Gastroesophageal sphincter (tissue), 4 donors: ENCODE measurements around the gene HTD2. TPM values are rescaled to one million over a fixed set of nuclear protein-coding genes. Genes with fewer than 3 reads are reported as not detected.

ENCODE experiments used
- ATAC-seq: fragments of 150-250 bp; one replicate; pipeline ENCODE4 v1.9.1; 2016; ENCODE audit warnings: mild to moderate bottlenecking, moderate library complexity
- H3K27ac ChIP-seq, 4 donors: fragments of 200-600 bp; sonication (generic) in 3 of 4; 1 replicate in 3 of 4; 2 replicates in 1 of 4; pipeline ENCODE4 v1.5.1; 2016 to 2019
- H3K27me3 ChIP-seq: fragments of 200-600 bp; sonication (generic); one replicate; pipeline ENCODE4 v1.5.1; 2019
- H3K36me3 ChIP-seq, 2 donors: fragments of 200-600 bp; sonication (generic); one replicate each; pipeline ENCODE4 v1.5.1; 2019; ENCODE audit warnings: control low read depth in 1 of 2
- H3K4me1 ChIP-seq, 3 donors: fragments of 200-600 bp; sonication (generic); 1 replicate in 2 of 3; 2 replicates in 1 of 3; pipeline ENCODE4 v1.5.1; 2016 to 2019; ENCODE audit warnings: control low read depth in 2 of 3
- H3K4me3 ChIP-seq, 2 donors: fragments of 200-600 bp; sonication (generic); one replicate each; pipeline ENCODE4 v1.5.1; 2019; ENCODE audit warnings: mild to moderate bottlenecking in 1 of 2, moderate library complexity in 1 of 2
- H3K9me3 ChIP-seq, 3 donors: fragments of 200-600 bp; sonication (generic); one replicate each; pipeline ENCODE4 v1.5.1; 2017 to 2019; ENCODE audit warnings: control low read depth in 2 of 3
- EP300 ChIP-seq: sonication (generic); formaldehyde crosslinking; IDR thresholded peaks from one replicate; pipeline ENCODE4 v1.6.1; 2017; ENCODE audit warnings: antibody characterized with exemption, mild to moderate bottlenecking
- POLR2A ChIP-seq, 2 donors: fragments of 450-650 bp; IDR thresholded peaks; one replicate each; pipeline ENCODE4 v1.6.1; 2017; ENCODE audit warnings: antibody characterized with exemption in 2 of 2, mild to moderate bottlenecking in 2 of 2, moderate library complexity in 1 of 2
- POLR2AphosphoS5 ChIP-seq: sonication (generic); formaldehyde crosslinking; IDR thresholded peaks from one replicate; pipeline ENCODE4 v1.6.1; 2017; ENCODE audit warnings: antibody characterized with exemption
- WGBS, 2 donors: methylation state at CpG; one replicate each; pipeline ENCODE4 v1.1.5; 2018; ENCODE audit warnings: low coverage in 1 of 2; 5-methylcytosine and 5-hydroxymethylcytosine counted together
- total RNA-seq, 4 donors: library from RNA; depleted of rRNA; stranded (reverse); fragments of >200 nt; gene quantifications; one replicate each; pipeline ENCODE4 v1.1.0, GENCODE V29; 2016
- TF ChIP-seq, protein P1 (sequence below), 4 experiments: fragments of 200-600 bp in 2 of 4; fragments of 450-650 bp in 2 of 4; sonication (generic) in 1 of 4; IDR thresholded peaks; one replicate each; pipeline ENCODE4 v1.5.1; 2017 to 2019; ENCODE audit warnings: antibody characterized with exemption in 4 of 4, mild to moderate bottlenecking in 2 of 4, moderate library complexity in 2 of 4

HTD2 gene
- total RNA-seq, 4 donors from 2014 or later: 3.3 to 19.8 (median 11.9) TPM

DNA sequence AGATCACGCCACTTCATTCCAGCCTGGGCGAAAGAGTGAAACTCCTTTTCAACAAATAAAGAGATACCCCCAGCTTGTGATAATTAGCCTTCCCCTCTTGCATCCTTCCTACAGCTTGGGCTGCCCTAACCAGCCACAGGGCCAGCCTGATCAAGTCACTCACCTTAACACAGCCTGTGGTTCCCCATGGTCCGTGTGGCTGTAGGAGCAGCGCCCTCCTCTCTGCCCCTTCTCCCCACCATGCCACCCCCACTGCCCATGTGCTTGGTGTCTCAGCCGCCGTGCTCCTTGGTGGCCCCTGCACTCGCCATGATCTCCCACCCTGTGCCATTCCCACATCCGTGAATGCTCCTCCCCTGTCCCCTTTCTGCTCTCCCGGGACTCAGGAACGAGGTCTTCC is 13.5 kb upstream of the HTD2 start:
- TF ChIP-seq EP300 (no peak), POLR2AphosphoS5 (no peak), POLR2A (IDR thresholded peaks at IDR 0.05) (no peak)
- TF ChIP-seq, protein P1, sequence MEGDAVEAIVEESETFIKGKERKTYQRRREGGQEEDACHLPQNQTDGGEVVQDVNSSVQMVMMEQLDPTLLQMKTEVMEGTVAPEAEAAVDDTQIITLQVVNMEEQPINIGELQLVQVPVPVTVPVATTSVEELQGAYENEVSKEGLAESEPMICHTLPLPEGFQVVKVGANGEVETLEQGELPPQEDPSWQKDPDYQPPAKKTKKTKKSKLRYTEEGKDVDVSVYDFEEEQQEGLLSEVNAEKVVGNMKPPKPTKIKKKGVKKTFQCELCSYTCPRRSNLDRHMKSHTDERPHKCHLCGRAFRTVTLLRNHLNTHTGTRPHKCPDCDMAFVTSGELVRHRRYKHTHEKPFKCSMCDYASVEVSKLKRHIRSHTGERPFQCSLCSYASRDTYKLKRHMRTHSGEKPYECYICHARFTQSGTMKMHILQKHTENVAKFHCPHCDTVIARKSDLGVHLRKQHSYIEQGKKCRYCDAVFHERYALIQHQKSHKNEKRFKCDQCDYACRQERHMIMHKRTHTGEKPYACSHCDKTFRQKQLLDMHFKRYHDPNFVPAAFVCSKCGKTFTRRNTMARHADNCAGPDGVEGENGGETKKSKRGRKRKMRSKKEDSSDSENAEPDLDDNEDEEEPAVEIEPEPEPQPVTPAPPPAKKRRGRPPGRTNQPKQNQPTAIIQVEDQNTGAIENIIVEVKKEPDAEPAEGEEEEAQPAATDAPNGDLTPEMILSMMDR (IDR thresholded peaks at IDR 0.05): no peak
- WGBS, 2 donors: 78 to 85% methylated on average over 3 to 10 of the region's 10 CpGs
- Histone ChIP-seq H3K9me3 (no peaks in the 10 kb centered on the region), H3K27me3 (no peaks in the 10 kb centered on the region), H3K4me1 (no peaks in the 10 kb centered on the region), H3K36me3 (peaks cover 0 to 20% of the 10 kb centered on the region in 2 donors), H3K27ac (no peak overlapping the region), H3K4me3 (no peak overlapping the region)
- no peak for ATAC-seq

DNA sequence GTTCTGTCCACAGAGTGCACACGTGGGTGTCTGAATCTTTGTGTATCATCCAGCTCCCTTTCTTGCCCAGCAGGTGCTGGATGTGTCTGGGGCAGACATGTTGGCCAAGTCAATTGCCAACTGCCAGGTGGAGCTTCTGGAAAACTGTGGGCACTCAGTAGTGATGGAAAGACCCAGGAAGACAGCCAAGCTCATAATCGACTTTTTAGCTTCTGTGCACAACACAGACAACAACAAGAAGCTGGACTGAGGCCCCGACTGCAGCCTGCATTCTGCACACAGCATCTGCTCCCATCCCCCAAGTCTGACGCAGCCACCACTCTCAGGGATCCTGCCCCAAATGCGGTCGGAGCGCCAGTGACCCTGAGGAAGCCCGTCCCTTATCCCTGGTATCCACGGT is 12.8 kb upstream of the HTD2 start:
- TF ChIP-seq EP300 (no peak), POLR2A (IDR thresholded peaks at IDR 0.05) (no peak), POLR2AphosphoS5 (no peak)
- TF ChIP-seq, protein P1 (IDR thresholded peaks at IDR 0.05): no peak
- H3K9me3 ChIP-seq: no peaks in the 10 kb centered on the region
- H3K27ac ChIP-seq: no peak overlapping the region
- ATAC-seq: no peak
- no peaks in the 10 kb centered on the region for H3K4me1 ChIP-seq
- H3K4me3 ChIP-seq: no peak overlapping the region
- 89 to 100% methylated on average over 1 to 7 of the region's 9 CpGs for WGBS, 2 donors
- H3K27me3 ChIP-seq: no peaks in the 10 kb centered on the region
- peaks cover 0 to 15% of the 10 kb centered on the region in 2 donors for H3K36me3 ChIP-seq

DNA sequence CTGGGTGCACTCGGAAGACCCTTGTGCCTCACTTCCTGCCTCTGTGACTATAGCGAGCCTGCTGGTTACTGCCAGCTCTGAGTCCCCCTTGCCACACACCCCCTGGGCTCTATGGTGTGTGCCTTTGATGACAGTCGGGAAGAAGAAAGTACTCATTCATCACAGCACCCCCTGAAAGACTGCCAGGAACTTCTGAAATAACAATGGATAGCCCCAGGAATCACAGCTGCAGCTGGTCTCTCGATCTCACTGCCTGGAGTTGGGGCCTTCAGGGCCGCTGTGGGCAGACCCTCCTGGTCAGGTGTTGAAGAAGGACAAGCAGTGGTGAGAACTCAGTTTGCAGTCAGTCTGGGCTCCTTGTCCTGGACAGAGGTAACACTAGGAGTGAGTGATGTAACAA is 10.1 kb upstream of the HTD2 start:
- Histone ChIP-seq H3K36me3 (peaks cover 0 to 15% of the 10 kb centered on the region in 2 donors), H3K4me3 (no peak overlapping the region), H3K27me3 (peaks cover 16% of the 10 kb centered on the region), H3K4me1 (peaks cover 0 to 7% (median 0%) of the 10 kb centered on the region in 3 donors), H3K27ac (no peak overlapping the region), H3K9me3 (no peaks in the 10 kb centered on the region)
- TF ChIP-seq, protein P1 (IDR thresholded peaks at IDR 0.05): no peak
- no peak for TF ChIP-seq POLR2AphosphoS5
- TF ChIP-seq EP300: no peak
- TF ChIP-seq POLR2A (IDR thresholded peaks at IDR 0.05): no peak
- 80% methylated on average over 1 of the region's 5 CpGs; no CpG with 5 or more reads in 1 of the 2 donors for WGBS, 2 donors
- ATAC-seq: no peak

DNA sequence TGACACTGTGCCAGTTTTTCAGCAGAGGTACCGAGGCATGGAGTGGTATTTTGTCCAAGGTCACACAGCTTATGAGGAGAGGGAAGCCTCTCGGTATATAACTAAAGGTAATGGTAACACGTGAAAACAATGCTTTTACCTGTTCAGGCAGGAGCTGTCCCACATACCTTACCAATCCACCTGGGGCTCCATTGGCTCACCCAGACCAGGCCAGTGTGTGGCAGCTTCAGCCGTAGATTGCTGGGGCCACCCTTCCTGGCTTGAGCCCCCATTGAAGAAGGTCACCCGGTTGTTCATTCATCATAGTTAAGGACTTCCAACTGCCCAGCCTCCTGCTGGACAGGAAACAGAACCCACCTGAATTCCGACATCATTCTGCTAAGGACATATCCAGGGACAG is 9.5 kb upstream of the HTD2 start:
- Histone ChIP-seq H3K36me3 (peaks cover 0 to 15% of the 10 kb centered on the region in 2 donors), H3K27me3 (peaks cover 20% of the 10 kb centered on the region), H3K27ac (no peak overlapping the region), H3K9me3 (no peaks in the 10 kb centered on the region), H3K4me3 (no peak overlapping the region), H3K4me1 (peaks cover 0 to 7% (median 0%) of the 10 kb centered on the region in 3 donors)
- TF ChIP-seq EP300: no peak
- TF ChIP-seq POLR2A (IDR thresholded peaks at IDR 0.05): no peak
- WGBS, 2 donors: 37 to 67% methylated on average over 3 to 6 of the region's 6 CpGs
- ATAC-seq: no peak

DNA sequence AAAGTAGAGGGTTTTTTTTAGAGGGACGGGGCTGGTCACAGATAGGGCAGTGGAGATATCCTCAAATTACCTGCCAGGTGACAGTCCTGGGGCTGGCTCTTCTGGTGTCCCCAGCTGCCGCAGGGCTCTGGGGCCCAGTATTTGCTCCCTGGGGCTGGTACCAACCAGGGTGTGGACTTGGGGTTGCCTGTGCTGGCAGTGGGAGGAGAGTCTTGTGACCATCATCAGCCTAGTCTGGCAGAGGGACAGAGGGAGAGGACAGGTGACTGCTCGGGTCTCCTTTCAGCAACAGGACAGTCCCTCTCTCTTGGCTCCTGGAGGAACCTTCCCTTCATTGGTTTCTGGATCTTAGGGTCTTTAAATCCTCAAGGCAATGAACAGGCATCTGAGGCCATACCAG is 8.1 kb upstream of the HTD2 start:
- Histone ChIP-seq H3K4me3 (no peak overlapping the region), H3K27me3 (peaks cover 34% of the 10 kb centered on the region), H3K4me1 (peaks cover 0 to 7% (median 0%) of the 10 kb centered on the region in 3 donors), H3K36me3 (peaks cover 0 to 9% of the 10 kb centered on the region in 2 donors), H3K9me3 (no peaks in the 10 kb centered on the region), H3K27ac (no peak overlapping the region)
- no CpG with 5 or more reads among the region's 3 CpGs for WGBS, 2 donors
- TF ChIP-seq, protein P1 (IDR thresholded peaks at IDR 0.05): no peak
- no peak for ATAC-seq
